ENCODE data around the gene DCDC1.

DNA sequence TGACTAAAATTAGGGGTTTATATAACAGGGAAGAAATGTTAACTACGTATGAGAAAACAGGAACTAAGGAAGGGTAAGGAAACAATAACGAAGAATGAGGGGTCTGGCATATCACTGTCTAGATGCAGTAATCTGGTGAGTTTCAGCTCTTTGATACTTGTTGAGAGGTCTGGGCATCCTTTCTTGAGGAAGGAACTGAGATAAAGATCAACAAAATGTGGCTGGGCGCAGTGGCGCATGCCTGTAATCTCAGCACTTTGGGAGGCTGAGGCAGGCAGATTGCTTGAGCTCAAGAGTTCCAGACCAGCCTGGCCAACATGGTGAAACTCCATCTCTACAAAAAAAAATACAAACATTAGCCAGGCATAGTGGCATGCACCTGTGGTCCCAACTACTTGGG is 2.7 kb downstream of the DCDC1 start:
- TF ChIP-seq CTCF (conservative IDR thresholded peaks at IDR 0.05 in 1 of 2, IDR thresholded peaks at IDR 0.05 in 1 of 2; ENCODE audit: low read depth in 1 of 2, low read length in 2 of 2) (no peak), EZH2 (IDR thresholded peaks at IDR 0.05; ENCODE audit: low read length, missing control alignments) (no peak)
